ENCODE measurements around the gene TIMM44.
"Not testable (repeated sequence)": the region's sequence is repeated elsewhere in the genome, so short reads cannot be mapped to it uniquely, and the experiment has no call there.

TIMM44 gene

GRCh38 chr19:7924241-7924640 lies 19.2 kb downstream of the TIMM44 start:
- DNase-seq = no peak

DNA sequence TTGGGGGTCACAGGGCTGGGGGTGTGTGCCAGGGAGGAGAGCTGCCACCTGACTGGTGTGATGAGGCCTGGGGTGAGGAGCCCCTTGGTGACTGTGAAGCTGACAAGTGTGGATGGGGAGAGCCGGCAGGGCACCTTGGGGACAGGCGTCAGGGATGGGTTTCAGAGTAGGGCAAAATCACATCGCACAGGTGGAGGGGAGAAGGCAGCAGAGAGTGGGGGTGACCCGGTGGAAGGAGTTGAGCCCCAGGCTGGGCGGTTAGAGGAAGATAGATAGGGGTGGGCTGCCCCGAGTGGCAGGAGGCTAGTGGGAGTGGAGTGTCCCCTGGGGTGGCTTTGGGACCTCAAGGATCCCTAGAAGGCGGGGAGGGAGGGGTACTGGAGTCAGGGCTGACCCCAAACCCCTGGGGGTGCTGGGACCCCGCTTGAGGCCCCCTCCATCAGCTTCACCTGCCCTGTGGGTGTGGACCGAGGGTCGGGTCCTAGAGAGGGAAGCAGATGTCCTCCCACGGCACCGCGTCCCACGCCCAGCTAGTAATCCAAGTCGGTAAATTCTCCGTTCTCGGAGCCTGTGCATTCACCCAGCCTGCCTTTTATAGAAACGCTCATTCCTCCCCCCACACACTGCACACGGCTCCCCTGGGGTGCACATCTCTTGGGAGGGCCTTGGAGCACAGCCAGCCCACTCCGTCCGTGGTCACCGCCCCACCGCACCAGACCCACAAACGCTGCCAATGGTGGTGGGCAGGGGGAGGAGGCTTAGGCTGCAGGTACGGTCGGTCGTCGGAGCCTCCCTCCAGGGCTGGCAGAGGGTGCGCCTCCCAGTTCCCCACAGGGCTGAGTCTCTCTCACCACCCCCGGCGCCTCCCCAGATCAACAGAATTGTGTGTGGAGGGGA lies 19.9 kb downstream of the TIMM44 start:
- no peak for DNase-seq

DNA sequence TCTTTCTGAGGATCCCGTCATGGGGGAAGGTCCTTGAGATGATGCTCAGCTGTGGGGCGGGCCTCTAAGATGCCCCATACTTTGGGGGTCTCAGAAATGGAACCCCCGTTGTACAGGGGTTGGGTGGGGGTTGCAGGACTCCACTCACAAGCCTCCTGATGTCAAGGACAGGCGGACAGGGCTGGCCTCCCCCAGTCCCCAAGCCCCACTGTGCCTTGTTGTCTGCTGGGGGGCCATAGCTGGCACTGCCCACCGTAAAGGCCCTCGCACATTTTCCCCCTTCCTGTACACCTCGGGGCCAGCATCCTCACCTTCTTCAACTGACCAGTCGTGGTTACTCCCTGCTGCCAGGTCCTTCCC lies 20.6 kb downstream of the TIMM44 start:
- no peak for DNase-seq

DNA sequence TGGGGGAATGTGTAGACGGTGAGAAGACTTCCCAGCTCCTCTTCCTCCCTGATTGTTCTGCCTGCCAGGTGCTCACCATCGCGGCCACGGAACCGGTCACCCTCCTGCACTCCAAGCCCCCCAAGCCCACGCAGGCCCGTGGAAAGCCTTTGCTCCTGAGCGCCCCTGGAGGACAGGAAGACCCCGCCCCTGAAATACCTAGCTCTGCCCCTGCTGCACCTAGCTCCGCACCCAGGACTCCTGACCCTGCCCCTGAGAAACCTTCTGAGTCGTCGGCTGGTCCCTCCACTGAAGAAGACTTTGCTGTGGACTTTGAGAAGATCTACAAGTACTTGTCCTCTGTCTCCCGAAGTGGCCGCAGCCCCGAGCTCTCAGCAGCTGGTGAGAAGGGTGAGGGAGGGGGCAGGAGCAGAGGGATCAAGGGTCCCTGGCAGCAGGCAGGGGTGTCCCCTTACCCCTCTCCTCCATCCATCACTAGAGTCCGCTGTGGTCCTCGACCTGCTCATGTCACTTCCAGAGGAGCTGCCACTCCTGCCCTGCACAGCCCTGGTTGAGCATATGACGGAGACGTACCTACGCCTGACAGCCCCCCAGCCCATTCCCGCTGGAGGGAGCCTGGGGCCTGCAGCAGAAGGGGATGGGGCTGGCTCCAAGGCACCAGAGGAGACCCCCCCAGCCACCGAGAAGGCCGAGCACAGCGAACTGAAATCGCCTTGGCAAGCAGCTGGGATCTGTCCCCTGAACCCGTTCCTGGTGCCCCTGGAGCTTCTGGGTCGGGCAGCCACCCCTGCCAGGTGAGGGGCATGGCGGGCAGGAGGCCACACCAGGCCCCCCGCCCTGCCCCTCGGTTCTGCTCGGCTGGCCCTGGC lies 21.3 kb downstream of the TIMM44 start:
- no peak for DNase-seq

DNA sequence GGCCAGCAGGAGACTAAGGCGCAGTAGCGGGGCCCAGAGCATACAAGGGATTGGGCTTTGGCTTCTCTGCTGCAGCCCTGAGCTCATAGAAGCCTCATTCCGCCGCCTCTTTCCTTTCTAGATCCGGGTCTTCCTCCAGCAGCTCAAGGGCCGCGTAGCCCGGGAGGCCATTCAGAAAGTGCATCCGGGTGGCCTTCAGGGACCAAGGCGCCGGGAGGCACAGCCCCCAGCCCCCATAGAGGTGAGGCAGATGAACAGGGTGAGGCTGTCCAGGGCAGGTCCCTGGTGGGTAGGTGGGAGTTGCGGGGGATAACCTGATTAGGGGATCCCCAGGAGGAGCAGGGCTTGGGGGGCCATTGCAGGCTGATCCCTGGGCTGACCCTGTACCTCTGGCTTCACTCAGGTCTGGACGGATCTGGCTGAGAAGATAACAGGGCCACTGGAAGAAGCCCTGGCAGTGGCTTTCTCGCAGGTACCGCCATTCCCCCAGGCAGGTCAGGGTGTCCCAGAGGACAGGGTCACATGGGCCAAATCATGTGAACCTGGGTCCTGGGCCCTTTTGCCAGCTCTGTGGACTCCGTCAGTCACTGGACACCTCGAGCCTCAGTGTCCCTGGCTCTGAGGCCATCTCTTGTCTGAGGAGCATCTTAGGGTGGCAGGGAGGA lies 22.0 kb downstream of the TIMM44 start:
- DNase-seq = no peak

DNA sequence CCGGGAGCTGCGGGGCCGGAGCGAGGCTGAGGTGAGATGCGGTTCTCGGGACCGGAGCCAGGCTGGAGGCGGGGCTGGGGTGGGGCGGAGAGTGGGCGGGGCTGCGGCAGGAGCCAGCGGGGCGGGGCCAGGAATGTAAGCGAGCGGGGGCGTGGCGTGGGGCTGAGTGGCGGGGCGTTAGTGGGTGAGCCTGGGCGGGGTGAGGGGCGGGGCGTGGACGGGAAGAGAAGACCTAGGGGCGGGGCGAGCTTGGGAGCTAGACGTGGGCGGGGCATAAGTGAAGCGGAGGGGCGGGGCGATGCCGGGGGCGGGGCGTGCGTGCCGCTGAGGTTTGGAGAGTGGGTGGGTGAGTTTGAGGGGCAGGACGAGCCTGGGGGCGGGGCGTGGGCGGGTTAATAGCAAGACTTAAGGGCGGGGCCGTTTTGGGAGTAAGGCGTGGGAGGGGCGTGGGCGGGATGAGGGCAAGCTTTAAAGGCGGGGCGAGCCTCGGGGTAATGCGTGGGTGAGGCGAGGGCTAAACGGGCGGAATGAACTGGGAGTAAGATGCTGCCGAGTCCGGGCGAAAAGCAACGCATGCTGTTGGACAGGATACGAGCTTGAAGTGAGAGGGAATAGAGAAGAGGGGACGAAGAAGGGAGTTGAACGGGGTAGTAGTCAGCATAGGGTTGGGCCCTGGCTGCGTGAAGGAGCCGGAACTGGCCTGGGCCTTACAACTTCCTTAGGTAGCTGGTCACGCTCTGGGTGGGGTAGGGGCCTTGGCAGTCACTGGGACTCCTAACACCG lies 22.8 kb downstream of the TIMM44 start:
- DNase-seq = peak; percentile 92

DNA sequence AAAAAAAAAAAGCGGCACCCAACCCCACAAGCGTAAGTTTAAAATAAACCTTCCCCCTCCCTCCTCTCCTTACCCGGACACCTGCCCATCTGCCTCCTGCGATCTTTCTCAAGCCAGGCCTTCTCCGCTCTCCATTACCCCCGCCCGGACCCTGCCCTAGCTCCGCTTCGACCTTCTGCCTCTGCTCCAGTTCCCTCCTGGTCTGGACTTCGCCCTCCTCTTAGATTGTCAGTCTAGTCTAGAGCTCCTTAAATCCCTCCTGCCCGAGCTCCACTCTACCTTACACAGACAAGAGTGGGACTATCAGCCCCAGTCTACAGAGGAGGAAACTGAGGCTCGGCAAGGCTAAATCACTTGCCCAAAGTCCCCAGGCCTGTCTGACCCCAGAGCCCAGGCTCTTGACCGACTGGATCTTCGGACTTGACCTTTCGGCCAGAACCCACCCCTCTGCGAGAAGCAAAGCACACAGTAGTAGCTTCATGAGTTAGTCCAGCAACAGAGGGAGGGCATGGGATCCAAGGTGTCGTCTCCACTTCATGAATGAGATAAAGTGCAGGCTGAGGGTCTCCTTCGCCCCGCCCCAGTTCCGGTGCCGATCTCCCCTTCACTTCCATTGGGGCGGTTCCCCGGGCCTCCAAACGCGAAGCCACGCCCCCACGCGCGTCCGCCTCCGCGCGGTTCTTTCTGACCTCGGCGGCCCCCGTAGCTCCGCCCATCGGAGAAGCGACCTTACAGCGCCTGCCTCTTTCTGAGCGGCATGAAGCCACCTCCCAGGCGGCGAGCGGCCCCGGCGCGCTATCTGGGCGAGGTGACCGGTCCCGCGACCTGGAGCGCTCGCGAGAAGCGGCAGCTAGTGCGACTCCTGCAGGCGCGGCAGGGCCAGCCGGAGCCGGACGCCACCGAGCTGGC lies 23.6 kb downstream of the TIMM44 start, which contains the start of gene SNAPC2:
Gene SNAPC2 (plus strand): TSS at position 729 of the 909 bp plus-strand sequence. CDS start 29 bp downstream, at position 758.
- peak; percentile 65 for DNase-seq

- no peak for DNase-seq
Observed at GRCh38 chr19:7918615-7919421, 24.6 kb downstream of the TIMM44 start.

DNA sequence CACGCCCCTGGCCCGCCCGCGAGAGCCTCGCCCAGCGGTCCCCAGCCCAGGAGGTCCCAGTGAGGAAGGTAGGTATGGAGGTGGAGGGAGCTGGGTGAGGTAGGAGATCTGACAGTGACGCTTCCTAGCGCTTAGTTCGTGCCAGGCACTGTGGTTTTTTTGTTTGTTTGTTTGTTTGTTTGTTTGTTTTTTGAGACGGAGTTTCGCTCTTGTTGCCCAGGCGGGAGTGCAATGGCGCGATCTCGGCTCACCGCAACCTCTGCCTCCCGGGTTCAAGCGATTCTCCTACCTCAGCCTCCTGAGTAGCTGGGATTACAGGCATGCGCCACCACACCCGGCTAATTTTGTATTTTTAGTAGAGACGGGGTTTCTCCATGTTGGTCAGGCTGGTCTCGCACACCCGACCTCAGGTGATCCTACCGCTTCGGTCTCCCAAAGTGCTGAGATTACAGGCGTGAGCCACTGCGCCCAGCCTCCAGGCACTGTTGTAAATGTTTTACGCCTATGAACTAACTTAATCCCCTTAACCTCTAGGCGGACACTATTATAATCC lies 25.3 kb downstream of the TIMM44 start:
- DNase-seq = not testable (repeated sequence)

GRCh38 chr19:7917267-7918061 lies 26.0 kb downstream of the TIMM44 start:
- no peak for DNase-seq

DNA sequence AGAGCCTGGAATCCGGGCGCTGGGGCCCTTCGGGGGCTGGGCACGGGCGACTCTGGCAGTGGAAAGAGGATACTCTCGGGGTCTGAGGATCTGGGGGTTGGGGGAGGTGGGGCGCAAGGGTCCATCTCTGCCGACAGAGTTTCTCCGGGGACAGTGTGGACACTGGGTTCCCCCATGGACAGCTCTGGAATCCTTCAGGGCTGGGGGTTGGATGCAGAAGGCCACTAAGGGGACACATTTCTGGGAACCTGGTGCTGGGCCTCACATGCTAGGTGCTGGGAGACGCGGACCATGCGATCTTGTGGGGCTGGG lies 26.6 kb downstream of the TIMM44 start:
- no peak for DNase-seq

- DNase-seq = no peak
Observed at GRCh38 chr19:7916103-7916954, 27.1 kb downstream of the TIMM44 start.

DNA sequence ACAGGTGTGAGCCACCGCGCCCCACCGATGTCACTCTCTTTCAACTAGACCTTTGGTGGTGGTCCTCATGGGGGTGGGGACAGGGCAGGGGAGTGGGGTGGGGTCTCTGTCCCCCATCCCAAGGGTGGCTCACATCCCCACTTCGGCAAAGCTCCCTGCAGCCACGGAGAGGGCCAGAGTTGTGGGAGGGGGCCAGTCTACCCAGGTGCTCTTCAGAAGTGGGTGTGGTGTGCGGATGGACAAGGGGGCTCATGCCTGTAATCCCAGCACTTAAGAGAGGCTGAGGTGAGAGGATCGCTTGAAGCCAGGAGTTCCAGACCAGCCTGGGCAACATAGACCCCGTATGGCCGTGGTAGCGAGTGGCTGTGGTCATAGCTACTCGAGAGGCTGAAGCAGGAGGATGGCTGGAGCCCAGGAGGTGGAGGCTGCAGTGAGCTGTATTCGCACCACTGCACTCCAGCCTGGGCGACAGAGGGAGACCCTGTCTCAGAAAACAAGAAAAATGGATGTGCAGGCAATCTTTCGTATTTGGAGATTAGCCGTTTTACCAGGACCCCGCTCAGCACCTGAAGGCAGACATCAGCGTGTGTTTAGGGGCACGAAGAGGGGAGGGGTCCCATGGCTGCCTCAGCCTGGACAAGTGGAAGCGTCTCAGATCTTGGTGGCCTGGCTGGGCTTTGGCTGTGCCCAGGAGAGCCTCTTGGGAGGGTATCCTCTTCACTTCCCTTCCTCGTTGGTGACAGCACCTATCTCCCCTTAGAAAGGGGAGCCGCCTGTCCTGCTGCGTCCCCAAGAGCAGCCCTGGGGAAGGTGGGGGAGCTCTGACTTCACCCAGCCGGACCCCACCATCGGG lies 28.0 kb downstream of the TIMM44 start:
- no peak for DNase-seq

DNA sequence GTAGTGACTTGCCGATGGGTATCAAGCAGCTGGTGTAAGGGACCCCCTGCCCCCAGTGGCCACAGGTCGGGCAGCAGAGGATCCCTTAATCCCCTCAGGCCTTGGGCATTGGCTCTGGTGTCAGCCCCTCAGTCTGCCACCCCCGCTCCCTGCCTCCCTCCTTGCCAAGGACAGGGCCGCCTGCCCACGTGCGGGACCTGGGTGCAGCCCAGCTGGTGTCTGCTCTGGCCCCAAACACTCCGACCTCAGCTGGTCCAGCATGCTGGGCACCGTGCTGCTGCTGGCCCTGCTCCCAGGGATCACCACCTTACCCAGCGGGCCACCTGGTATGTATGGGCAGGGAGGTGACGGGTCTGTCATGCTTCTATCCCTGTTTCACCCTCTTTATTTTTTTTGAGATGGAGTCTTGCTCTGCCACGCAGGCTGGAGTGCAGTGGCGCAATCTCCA lies 28.8 kb downstream of the TIMM44 start, which contains the start of gene TGFBR3L:
Gene TGFBR3L (plus strand): TSS at position 233 of the 448 bp plus-strand sequence.
- DNase-seq = no peak

DNA sequence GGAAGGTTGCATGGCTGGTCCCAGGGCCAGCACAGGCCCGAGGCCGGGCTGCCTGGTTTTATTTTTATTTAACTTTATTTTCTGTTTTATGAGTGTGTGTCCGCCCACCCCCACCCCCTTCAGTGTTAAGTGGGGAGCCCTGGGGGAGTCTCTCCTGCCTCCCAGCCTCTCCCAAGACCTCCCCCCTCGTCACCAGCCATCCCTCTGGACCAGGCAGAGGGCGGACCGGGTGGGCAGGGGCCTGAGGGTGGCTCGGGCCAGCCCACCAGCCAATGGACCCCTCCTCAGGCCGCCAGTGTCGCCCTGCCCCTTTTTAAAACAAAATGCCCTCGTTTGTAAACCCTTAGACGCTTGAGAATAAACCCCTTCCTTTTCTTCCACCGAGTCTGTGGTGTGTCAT lies 29.4 kb downstream of the TIMM44 start:
- no peak for DNase-seq

GRCh38 chr19:7913652-7914051 lies 29.8 kb downstream of the TIMM44 start:
- no peak for DNase-seq
